Measurements from ENCODE around the gene NRG2.

Gene NRG2

DNA sequence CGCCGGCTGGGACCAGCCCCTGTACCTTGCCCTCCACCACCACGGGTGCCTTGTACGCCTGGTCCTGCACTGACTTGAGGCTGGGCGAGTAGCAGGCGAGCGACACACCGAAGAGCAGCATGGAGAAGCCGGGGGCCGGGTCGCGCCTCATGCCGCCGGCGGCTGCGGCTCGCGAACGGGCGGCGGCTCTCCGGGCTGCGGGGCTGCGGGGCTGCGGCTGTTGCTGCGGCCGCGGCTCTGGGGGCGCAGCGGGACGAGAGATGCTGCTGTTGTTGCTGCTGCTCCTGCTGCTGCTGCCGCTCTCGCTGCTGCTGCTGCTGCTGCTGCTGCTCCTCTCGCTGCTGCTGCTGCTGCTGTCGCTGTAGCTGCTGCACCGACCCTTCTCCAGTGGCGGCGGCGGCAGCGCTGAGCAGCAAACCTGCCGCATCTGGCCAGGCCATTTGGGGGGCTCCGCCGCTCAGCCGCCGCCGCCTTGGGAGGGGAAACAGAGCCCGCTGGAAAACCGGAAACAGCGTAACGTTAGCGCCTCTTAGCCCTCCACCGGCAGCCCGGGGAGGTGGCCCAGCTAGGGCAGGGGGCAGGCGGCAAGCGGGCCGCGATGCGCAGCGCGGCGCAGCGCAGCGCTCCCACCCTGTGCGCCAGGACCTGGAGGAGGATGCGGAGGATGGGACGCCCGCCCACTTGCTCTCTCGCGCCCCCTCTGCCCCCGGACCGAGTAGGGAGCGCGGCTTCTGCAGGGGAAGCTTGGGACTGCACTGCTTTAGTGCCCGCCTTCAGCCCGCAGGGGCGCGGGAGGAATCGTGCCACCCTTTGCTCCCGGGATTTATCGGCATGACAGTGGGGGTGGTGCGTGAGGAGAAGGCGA, at the start of gene NRG2:
Gene NRG2, minus strand, starts transcription at position 657 of the 865 bp plus-strand sequence.
- peak; percentile 35 for DNase-seq

DNA sequence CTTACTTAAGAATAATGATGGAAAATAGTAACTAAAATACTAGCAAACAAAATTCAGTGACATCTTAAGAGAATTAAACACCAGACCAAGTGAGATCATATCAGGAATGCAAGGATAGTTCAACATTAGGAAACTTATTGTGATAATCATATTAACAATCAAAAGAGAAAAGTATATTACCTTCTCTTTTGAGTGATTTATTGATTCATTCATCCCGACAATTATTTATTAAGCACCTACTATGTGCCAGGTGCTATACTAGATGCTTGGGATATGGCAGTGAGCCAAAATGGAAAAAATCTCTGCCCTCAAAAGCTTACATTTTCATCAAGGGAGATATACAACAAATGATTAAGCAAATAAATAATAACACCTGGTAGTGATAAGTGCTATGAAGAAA, 47.2 kb upstream of the NRG2 start:
- no peak for DNase-seq

DNA sequence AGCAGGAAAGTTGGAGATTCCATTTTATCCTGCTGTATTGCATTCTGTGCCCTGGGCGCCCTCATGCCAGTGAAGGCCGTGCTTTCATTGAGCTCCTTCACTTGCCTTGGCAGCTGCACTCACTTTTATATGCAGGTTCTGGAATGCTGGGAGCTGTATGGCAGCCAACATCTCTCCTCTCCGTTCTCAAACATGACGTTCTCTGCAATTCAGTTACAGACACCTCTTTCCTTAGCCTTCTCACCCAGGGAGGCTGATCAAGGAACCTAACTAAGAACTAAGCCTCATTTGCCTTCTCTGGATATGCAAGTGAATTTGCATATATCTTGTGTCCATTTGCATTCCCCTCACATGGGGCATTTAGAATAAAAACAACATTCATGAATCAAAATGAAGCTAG, 41.4 kb upstream of the NRG2 start:
- no peak for DNase-seq

DNA sequence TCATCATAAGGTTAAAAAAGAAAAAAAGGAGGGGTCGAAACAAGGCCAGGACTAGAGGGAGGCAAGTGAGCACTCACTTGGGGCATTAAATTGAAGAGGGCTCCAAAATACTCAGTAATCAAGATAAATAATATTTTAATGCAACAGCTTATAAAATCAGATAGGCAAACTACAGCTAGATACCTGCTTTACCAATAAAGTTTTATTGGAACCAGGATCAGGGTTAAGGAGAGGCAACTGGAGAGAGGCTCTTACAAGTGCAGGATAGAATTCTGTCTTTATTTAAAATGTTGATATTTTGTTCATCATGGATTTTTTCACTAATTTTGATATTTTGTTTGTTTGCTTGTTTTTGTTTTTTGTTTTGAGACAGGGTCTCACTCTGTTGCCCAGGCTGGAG, 40.6 kb upstream of the NRG2 start:
- DNase-seq = no peak

DNA sequence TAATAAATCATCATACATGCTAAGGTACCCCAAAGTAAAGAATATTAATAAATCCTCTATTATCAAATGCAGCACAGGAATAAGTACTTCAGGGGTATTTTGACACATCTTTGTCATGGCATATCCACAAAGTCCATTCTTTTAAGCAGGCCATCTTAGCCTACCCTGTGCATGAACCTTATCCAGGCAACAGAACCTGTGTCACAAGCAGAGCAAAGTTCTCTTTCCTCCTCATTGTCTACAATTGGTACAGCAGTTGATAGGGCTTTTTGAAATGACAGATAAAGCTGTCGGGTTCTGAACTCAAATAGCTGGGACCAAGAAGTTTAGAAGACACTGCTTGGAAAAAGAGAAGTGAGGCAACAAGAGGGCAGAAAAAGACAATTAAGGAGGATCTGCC, 40.0 kb upstream of the NRG2 start:
- no peak for DNase-seq

DNA sequence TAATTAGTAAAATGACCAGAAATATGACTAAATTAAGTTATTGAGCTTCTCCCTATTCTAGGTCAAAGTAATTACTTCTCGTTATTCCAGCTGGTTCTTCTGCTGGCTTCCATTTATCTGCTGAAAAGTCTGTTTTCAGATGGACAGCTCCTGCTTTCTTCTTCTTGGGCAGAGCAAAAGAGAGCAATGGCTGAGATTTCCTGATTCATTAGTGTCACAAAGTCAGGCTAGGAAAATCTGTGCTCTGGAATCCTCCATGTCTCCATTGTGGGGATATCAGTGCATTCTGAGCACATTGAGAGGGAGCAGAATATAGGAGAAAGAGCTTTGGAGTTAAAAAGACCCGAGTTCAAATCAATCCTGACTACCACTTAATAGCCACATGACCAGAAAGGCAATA, 33.7 kb upstream of the NRG2 start:
- no peak for DNase-seq

DNA sequence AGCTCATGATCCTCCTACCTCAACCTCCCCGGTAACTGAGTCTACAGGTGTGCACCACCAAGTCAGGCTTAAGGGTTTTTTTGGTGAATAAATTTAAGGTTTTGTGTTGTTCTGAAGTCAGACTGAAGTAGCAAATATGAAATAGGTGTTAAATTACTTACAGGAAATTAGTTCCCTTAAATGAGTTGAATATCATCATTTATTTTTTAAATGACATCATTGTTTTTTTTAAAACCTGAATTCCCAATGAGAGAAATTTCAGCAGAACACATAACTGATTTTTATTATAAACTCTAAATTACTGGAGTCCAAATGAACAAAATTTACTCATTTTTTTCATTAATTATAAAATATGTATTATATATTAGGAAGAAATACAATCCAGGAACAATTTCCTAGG, 33.0 kb upstream of the NRG2 start:
- no peak for DNase-seq

DNA sequence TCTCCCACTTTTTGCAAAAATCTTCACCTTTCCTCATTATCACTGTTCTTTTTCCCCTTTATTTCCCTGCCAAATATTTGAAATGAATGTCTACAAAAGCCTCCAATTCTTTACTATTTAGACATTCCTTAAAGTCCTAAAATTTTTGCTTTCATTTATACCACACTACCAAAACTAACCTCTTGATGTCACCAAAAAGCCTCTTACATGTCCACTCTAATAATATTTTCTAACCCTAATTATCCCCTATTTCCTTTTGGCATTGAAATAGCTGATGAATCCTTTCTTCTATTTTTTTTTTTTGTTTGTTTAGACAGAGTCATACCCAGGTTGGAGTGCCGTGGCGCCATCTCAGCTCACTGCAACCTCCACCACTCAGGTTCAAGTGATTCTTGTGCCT, 32.3 kb upstream of the NRG2 start:
- no peak for DNase-seq

DNA sequence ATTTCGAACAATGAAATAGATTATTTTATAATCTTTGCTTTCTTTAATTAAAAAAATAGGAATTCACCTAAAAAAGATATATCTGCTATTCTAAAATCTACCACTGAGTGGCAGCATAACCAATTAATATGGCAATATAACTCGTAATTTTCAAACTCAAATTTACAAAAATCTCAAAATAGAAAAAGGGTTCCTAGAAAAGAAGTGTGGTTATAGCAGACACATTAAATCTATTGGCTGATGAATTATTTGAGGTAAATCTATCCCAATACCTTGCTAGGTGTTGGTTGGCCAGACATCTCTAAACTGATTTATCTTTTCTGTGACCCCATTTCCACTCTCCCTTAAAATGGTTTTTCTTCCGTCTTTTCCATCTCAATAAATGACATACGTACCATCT, 30.2 kb upstream of the NRG2 start:
- no peak for DNase-seq

DNA sequence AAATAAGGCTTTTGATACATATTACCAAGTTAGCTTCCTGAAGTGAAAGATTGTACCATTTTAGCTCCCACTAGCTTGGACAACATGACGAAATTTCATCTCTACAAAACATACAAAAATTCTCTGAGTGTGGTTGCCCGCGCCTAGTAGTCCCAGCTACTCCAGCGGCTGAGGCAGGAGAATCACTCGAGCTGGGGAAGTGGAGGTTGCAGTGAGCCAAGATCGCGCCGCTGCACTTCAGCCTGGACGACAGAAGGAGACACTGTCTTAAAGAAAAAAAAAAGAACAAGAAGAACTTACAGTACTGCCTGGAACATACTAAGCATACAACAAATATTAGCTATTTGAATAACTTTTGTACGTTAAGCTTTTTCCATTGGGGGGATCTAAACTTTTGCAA, 29.7 kb upstream of the NRG2 start:
- DNase-seq = no peak

DNA sequence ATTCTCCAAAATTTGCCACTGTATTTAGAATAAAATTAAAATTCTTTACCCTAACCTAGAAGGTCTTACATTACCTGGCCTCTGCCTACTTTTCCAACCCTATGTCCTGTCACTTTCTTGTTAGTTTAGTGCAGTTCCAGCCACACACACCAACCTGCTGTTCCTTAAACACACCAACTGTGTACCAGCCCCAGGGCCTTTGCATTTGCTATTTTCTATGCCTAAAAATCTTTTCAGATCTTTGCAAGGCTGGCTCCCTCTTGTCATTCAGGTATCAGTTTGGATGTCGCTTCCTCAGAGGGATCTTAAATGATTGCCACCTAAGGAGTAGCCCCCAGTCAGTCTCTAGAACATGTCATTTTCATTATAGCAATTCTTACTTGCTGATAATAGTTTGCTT, 17.7 kb upstream of the NRG2 start:
- no peak for DNase-seq

DNA sequence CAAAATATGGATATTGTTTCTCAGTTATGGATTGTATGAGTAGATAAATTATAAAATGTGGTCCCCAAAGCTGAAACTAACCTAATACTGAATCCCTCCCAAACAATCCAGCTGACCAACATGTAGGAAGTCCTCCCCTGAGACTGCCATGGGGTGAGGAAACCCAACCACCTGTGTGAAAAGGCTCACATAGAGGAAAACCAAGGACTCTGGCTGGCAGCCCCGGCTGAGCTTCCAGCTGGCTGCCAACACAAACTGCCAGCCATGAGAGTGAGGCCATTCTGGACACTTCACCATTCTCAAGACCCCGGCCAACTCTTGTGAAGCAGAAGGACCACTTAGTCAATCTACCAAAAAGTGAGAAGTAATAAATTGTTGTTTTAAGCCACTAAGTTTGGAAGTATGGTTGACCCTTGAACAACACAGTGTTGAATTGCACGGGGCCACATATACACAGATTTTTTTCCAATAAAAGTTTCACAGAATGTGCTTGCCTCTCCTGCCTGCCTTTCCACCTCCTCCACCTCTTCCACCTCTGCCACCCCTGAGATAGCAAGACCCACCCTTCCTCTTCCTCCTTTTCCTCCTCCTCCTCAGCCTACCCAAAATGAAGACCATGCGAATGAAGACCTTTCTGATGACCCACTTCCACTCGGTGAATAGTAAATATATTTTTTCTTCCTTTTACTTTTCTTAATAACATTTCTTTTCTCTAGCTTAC, 15.3 kb upstream of the NRG2 start:
- no peak for DNase-seq

DNA sequence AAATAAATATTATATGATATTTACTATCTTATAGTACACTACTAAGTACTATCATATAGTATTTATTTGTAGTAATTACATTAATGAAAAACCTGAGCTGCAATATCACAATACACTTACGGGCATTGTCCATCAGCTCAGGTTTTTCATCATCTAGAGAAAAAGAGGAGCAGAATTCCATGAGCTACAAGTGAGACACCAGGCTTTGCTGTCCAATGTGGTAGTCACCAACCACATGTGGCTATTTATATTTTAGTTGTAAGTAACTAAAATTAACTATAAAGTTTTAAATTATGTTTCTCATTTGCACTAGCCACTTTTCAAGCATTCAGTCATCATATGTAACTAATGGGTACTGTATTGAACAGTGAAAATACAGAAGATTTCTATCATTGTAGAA, 13.8 kb upstream of the NRG2 start:
- no peak for DNase-seq

DNA sequence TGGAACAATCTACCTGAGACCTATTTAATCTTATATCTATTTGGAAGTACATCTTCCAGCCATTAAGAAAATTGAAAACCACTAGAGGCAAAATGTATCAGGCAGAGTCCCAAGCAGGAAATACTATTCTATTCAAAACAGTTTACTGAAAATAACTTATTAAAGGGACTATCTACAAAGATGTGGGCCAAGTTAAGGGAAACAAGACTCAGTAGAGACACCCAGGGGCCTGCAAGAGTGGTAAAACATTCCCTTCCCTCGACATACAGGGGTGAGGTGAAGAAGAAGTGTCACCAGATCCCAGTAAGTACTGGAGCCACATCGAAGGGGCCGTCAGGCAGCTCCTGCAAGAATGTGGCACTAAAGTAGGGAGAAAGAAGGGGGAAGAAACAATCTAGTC, 12.1 kb upstream of the NRG2 start:
- no peak for DNase-seq

DNA sequence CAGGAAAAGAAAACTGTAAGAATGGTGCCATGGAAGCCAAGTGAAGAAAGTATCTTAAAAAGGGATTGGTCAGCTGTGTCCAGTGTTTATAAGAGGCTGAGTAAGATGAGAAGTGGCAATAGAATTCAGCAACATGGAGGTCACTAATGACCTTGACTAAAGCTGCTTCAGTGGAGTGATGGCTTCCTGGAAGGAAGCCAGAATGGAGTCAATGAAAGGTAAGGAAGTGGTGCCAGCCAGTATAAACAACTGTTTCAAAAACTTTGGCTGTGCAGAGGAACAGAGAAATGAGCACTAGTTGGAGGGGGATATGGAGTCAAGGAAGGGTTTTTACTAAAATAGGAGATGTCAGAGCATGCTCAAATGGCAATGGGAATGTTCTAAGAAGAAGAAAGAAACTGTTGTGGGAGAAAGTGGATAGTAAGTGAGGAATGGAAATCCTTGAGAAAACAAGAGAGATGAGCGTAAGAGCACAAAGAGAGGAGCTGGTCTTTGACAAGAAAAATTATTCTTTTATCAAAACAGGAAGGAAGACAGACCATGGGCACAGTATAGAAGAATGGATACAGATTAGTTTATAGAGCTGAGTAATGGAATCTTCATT, 11.1 kb upstream of the NRG2 start:
- DNase-seq = no peak

DNA sequence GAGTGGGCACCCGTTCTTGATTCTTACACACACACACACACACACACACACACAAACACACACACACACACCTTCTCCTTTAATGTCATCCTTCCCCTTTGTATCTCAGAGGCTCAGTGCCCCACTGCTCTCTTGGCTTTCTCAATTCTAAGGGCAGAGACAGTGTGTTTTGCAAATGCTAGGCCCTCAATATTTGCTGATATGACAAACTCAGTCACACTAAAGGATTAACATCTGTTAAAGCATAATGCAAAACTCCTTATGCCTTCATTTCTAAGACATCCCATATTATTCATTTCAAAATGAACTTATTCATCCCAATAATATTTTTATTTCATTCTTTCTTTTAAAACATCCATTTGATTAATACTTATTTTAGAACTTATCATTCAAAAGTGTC, 8.9 kb upstream of the NRG2 start:
- DNase-seq = no peak

DNA sequence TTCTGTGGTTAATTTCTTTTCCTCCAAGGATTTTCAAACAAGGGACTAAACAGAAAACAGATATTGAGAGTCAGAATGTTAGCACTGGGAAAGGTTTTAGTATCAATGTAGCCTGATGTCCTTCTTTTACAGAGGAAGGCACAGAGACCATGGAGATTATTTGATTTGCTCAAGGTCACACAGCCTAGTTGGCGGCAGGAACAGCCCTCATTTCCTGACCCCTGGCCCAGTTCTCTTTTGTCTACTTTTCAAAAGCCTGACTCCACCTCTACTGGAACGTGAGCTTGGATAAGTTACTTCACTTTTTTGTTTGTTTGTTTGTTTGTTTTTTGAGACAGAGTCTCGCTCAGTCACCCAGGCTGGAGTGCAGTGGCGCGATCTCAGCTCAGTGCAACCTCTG, 6.6 kb upstream of the NRG2 start:
- DNase-seq = no peak

DNA sequence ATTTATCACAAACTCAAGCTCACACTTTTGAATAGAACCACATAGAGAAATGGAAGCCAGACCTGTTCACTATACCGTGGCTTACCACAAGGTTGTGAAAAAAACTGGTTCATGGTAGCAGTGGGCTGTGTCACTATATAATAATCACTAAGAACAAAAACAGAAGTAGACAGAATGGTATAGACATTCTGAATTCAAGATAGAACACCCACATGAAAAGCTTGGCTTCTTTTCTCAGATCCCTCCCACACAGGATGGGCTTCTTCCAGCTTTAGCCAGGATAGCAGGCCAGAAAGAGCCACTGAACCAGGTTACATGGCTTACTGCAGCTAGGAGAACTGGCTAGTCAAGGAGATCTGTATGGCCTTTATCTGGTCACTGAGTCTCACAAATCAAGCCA, 6.1 kb upstream of the NRG2 start:
- no peak for DNase-seq

DNA sequence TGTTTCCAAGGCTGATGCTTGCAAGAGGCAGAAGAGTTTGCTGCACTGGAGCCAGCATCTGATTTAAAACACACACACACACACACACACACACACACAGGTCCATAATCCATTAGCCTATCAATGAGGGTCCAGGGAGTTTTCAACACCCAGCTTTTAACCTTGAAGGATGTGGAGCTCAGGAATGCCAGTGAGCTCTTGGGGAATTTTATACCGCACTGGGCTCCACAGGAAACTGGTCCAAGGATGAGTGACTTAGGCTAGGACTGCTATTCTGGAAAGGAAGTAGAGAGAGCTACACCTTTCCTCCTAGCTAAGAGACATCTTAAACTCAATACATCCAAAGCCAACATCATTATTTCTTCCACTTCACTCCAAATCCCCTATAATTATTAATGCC, 942 bp upstream of the NRG2 start:
- DNase-seq = no peak

DNA sequence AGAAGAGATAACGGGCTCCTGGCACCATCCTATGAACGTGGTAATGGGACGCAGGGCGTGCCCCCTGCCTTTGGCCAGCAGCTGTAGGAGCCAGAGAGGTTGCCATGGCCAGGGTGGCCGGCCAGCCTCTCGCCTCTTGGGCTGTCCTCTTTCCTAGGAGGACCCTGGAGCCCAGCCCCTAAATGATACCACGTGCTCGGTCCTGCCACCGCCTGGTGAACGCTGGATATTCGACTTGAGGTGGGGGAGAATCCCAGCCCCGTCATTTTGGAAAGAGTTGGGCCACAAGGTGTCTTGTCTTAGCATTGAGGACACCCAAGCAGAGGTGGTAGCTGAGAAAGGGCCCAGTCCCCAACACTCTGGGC, 391 bp upstream of the NRG2 start:
- peak; percentile 35 for DNase-seq

DNA sequence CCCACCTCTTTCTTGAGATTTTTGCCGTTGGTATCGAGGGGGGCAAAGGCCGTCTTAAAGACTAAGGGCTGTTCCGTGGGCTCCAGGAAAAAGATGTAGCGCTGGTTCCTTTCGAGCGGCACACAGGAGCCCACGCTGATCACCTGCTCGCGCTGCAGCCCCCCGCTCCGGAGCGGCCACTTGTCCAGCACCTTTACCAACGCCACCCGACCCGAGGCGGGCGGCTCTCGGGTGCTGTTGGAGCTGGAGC, 781 bp downstream of the NRG2 start:
- DNase-seq = no peak

DNA sequence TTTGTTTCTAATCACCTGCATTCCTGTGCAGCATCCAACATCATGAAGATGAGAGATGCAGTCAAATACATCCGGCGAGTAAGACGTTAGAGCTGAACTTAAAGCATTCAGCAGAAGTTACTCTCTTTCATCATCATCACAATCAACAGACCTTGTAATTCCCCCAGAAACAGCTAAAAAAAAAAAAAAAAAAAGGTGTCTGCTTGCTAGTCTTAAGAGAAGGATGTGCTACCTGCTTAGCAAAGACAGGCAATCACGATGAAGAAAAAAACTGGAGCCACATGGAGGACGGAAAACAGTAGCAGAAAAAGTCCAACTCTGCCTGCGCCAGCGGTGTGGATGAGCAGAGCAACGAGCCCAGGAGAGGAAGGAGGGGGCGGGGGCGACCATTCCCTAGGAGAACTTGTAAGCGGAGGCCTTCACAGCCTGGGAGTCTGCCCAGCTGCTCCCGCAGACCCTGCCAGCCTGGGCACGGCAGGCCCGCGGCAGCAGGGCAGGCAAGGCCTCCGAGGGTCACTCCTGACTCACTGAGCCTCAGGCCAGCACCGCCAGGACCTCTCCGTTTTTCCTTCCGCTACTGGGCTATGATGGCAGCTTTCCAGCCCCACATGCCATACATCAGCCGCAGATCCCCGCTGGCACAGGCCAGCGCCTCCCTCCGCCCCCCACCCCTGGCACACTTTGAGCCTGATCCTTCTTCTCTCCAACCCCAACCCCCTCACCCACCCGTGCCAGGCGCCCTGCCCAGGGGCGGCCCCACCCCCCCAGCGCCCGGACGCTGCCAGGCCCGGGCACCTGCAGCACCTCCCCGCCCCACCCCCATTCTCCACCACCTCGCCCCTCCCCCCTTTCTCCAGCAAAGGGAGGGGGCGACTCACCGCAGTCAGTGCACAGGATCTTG, 1.4 kb downstream of the NRG2 start:
- DNase-seq = peak; percentile 2

DNA sequence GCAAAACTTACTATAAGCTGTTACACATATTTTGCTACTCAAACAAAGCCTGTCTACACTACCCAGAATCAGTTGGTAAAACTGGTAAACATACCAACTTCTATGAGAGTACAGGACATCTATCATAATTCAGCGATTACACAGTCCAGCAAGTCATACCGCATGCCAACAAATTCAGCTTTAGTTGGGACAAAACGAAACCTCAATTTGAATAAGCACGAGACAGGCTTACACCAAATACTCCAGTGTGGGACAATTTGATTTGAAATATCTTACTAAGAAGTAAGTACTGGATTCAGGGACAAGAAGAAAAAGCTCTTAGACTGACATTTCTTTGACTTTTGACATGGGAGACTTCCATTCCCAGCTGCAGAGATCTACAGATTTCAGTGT, 2.0 kb downstream of the NRG2 start:
- no peak for DNase-seq

DNA sequence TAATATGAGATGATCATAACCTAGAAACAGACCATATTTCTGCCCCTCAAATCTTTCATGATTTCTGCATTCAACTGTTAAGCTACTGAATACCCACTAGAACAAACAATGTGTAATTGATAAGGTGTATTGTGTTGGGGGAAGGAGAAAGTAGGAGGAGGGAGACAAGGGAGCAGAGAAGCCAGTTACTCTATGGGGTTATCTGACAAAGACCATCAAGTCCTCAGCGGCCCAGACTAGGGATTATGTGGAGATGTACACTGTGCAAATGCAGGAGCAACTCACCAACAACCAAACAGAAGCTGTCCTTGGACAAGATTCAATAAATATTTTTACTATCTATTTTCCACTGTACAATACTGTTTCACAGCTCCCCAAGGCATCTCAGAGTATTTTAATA, 2.7 kb downstream of the NRG2 start:
- no peak for DNase-seq
